T-helper 1 cell treated with Interleukin-12 subunit alpha and Interleukin-12 subunit beta and Interleukin-4 antibody, amounts not matched to agents 30 μg/mL and 1 μg/mL, for 36 hours (primary cell): ENCODE measurements around the gene DBH.

Experiments used
- H3K27ac Mint-ChIP-seq: one replicate; pipeline ENCODE4 v1.8.0; 2021; ENCODE audit warnings: mild to moderate bottlenecking, mixed read lengths
- H3K27me3 Mint-ChIP-seq: one replicate; pipeline ENCODE4 v1.8.0; 2021; ENCODE audit warnings: low read depth, mixed read lengths
- H3K36me3 Mint-ChIP-seq: one replicate; pipeline ENCODE4 v1.8.0; 2021; ENCODE audit warnings: low read depth, mixed read lengths
- H3K4me1 Mint-ChIP-seq: one replicate; pipeline ENCODE4 v1.8.0; 2021; ENCODE audit warnings: low read depth, mixed read lengths
- H3K4me3 Mint-ChIP-seq: one replicate; pipeline ENCODE4 v1.8.0; 2021; ENCODE audit warnings: mild to moderate bottlenecking, moderate library complexity, mixed read lengths
- H3K9me3 Mint-ChIP-seq: one replicate; pipeline ENCODE4 v1.8.0; 2021; ENCODE audit warnings: mixed read lengths

DBH gene

GRCh38 chr9:133635533-133636531 lies at the start of gene DBH:
DBH (plus strand) TSS chr9:133636363; CDS start chr9:133636372, 9 bp downstream.
- no peaks in the 10 kb centered on the region for H3K36me3 Mint-ChIP-seq
- no peak within 1 kb of the TSS for H3K4me3 Mint-ChIP-seq
- no peaks in the 10 kb centered on the region for H3K9me3 Mint-ChIP-seq
- H3K27me3 Mint-ChIP-seq = peaks cover 2% of the 10 kb centered on the region
- H3K4me1 Mint-ChIP-seq = no peaks in the 10 kb centered on the region
- H3K27ac Mint-ChIP-seq = no peak within 1 kb of the TSS

GRCh38 chr9:133587051-133587450 lies 49.1 kb upstream of the DBH start:
- Mint-ChIP-seq H3K4me3 (no peak overlapping the region), H3K9me3 (peaks cover 5% of the 10 kb centered on the region), H3K27ac (no peak overlapping the region), H3K36me3 (peaks cover 2% of the 10 kb centered on the region), H3K4me1 (no peaks in the 10 kb centered on the region), H3K27me3 (peaks cover 18% of the 10 kb centered on the region)

- Mint-ChIP-seq H3K4me1 (no peaks in the 10 kb centered on the region), H3K9me3 (peaks cover 5% of the 10 kb centered on the region), H3K4me3 (no peak overlapping the region), H3K36me3 (peaks cover 2% of the 10 kb centered on the region), H3K27ac (no peak overlapping the region), H3K27me3 (peaks cover 18% of the 10 kb centered on the region)
Observed at GRCh38 chr9:133587466-133587865, 48.7 kb upstream of the DBH start.

GRCh38 chr9:133589454-133590227 lies 46.5 kb upstream of the DBH start:
- Mint-ChIP-seq H3K4me3 (no peak overlapping the region), H3K27me3 (peaks cover 11% of the 10 kb centered on the region), H3K27ac (no peak overlapping the region), H3K4me1 (no peaks in the 10 kb centered on the region), H3K9me3 (peaks cover 5% of the 10 kb centered on the region), H3K36me3 (peaks cover 2% of the 10 kb centered on the region)

- Mint-ChIP-seq H3K9me3 (peaks cover 5% of the 10 kb centered on the region), H3K27me3 (peaks cover 8% of the 10 kb centered on the region), H3K4me3 (no peak overlapping the region), H3K36me3 (peaks cover 2% of the 10 kb centered on the region), H3K27ac (no peak overlapping the region), H3K4me1 (no peaks in the 10 kb centered on the region)
Observed at GRCh38 chr9:133590231-133590855, 45.8 kb upstream of the DBH start.

GRCh38 chr9:133591116-133591910 lies 44.9 kb upstream of the DBH start:
- no peak overlapping the region for H3K27ac Mint-ChIP-seq
- H3K4me3 Mint-ChIP-seq = no peak overlapping the region
- no peaks in the 10 kb centered on the region for H3K27me3 Mint-ChIP-seq
- peaks cover 7% of the 10 kb centered on the region for H3K9me3 Mint-ChIP-seq
- H3K4me1 Mint-ChIP-seq = no peaks in the 10 kb centered on the region
- peaks cover 2% of the 10 kb centered on the region for H3K36me3 Mint-ChIP-seq

GRCh38 chr9:133591985-133592384 lies 44.2 kb upstream of the DBH start:
- Mint-ChIP-seq H3K4me1 (no peaks in the 10 kb centered on the region), H3K4me3 (no peak overlapping the region), H3K27ac (no peak overlapping the region), H3K9me3 (peaks cover 12% of the 10 kb centered on the region), H3K36me3 (peaks cover 2% of the 10 kb centered on the region), H3K27me3 (no peaks in the 10 kb centered on the region)

GRCh38 chr9:133592731-133593409 lies 43.3 kb upstream of the DBH start:
- no peak overlapping the region for H3K4me3 Mint-ChIP-seq
- peaks cover 3% of the 10 kb centered on the region for H3K36me3 Mint-ChIP-seq
- H3K27ac Mint-ChIP-seq = no peak overlapping the region
- H3K27me3 Mint-ChIP-seq = no peaks in the 10 kb centered on the region
- no peaks in the 10 kb centered on the region for H3K4me1 Mint-ChIP-seq
- H3K9me3 Mint-ChIP-seq = peaks cover 21% of the 10 kb centered on the region

- Mint-ChIP-seq H3K27ac (no peak overlapping the region), H3K4me3 (no peak overlapping the region), H3K9me3 (peaks cover 19% of the 10 kb centered on the region), H3K36me3 (peaks cover 2% of the 10 kb centered on the region), H3K27me3 (no peaks in the 10 kb centered on the region), H3K4me1 (no peaks in the 10 kb centered on the region)
Observed at GRCh38 chr9:133593587-133594253, 42.4 kb upstream of the DBH start.

GRCh38 chr9:133594310-133594709 lies 41.9 kb upstream of the DBH start:
- no peak overlapping the region for H3K27ac Mint-ChIP-seq
- no peaks in the 10 kb centered on the region for H3K27me3 Mint-ChIP-seq
- no peaks in the 10 kb centered on the region for H3K4me1 Mint-ChIP-seq
- H3K4me3 Mint-ChIP-seq = no peak overlapping the region
- H3K36me3 Mint-ChIP-seq = peaks cover 2% of the 10 kb centered on the region
- H3K9me3 Mint-ChIP-seq = peaks cover 19% of the 10 kb centered on the region

- H3K4me1 Mint-ChIP-seq = no peaks in the 10 kb centered on the region
- H3K4me3 Mint-ChIP-seq = no peak overlapping the region
- no peak overlapping the region for H3K27ac Mint-ChIP-seq
- peaks cover 19% of the 10 kb centered on the region for H3K9me3 Mint-ChIP-seq
- H3K27me3 Mint-ChIP-seq = no peaks in the 10 kb centered on the region
- peaks cover 2% of the 10 kb centered on the region for H3K36me3 Mint-ChIP-seq
Observed at GRCh38 chr9:133595910-133596309, 40.3 kb upstream of the DBH start.

GRCh38 chr9:133597316-133597957 lies 38.7 kb upstream of the DBH start:
- Mint-ChIP-seq H3K4me3 (no peak overlapping the region), H3K27me3 (no peaks in the 10 kb centered on the region), H3K4me1 (no peaks in the 10 kb centered on the region), H3K27ac (no peak overlapping the region), H3K36me3 (peaks cover 2% of the 10 kb centered on the region), H3K9me3 (peaks cover 19% of the 10 kb centered on the region)

GRCh38 chr9:133598978-133599377 lies 37.2 kb upstream of the DBH start:
- Mint-ChIP-seq H3K36me3 (peaks cover 2% of the 10 kb centered on the region), H3K9me3 (peaks cover 19% of the 10 kb centered on the region), H3K27me3 (no peaks in the 10 kb centered on the region), H3K27ac (no peak overlapping the region), H3K4me3 (no peak overlapping the region), H3K4me1 (no peaks in the 10 kb centered on the region)
